NT2/D1 (cell line): ENCODE results near the gene ELF1.

Experiments
- SUZ12 ChIP-seq: IDR thresholded peaks from 2 replicates; pipeline ENCODE4 v1.6.1; 2011; ENCODE audit not compliant: insufficient read length, insufficient read depth; ENCODE audit errors: extremely low read depth
- YY1 ChIP-seq: IDR thresholded peaks from 2 replicates; pipeline ENCODE4 v1.6.1; 2011; ENCODE audit not compliant: insufficient read length, insufficient read depth
- ZNF274 ChIP-seq: IDR thresholded peaks from 2 replicates; pipeline ENCODE4 v1.6.1; 2011; ENCODE audit warnings: mild to moderate bottlenecking, low read depth, low read length

DNA sequence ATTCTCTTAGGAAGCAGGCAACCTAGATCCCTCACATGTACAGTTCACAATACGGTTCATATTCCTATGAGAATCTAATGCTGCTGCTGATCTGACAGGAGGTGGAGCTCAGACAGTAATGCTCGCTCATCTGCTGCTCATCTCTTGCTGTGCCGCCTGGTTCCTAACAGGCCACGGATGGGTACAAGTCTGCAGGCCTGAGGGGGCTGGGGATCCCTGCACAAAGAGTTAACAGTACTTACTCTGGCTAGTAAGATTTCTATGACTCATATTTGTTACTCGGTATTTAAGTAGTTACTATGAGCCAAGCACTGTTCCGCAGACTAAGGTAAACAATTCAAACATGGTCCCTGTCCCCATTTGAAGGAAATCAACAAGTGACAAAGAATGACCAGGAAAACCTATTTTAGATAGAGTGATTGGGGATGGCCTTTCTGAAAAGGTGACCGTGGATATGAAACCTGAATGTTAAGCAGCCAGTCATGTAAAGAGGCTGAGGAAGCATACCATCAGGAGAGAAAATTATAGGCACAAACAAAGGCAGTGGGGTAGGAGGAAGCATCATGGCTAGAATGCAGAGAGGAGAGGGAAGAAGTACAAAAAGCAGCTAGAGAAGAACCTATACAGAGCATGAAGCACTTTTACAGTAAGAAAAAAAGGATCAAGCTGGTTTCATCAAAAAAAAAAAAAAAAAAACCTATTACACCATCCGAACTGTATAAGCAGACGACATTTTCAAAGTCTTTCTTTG lies 21.6 kb upstream of the ELF1 start:
- no peak for TF ChIP-seq SUZ12
- TF ChIP-seq YY1, result no peak
- TF ChIP-seq ZNF274, result no peak
